HEK293T (cell line): ENCODE data around the gene SMAD6.

Experiments
- BHLHE40 ChIP-seq: fragments of 450-650 bp; IDR thresholded peaks from 2 replicates; pipeline ENCODE4 v1.6.1; 2016; ENCODE audit warnings: mild to moderate bottlenecking, moderate library complexity, borderline replicate concordance
- FOXK2 ChIP-seq: fragments of 450-650 bp; IDR thresholded peaks from 2 replicates; pipeline ENCODE4 v1.6.1; 2016; ENCODE audit warnings: mild to moderate bottlenecking
- FOXM1 ChIP-seq: fragments of 450-650 bp; IDR thresholded peaks from 2 replicates; pipeline ENCODE4 v1.6.1; 2017; ENCODE audit warnings: mild to moderate bottlenecking, borderline replicate concordance
- L3MBTL2 ChIP-seq: fragments of 450-650 bp; conservative IDR thresholded peaks from 2 replicates; pipeline ENCODE4 v1.6.1; 2016; ENCODE audit warnings: mild to moderate bottlenecking
- NFRKB ChIP-seq: fragments of 450-650 bp; IDR thresholded peaks from 2 replicates; pipeline ENCODE4 v1.6.1; 2016; ENCODE audit warnings: mild to moderate bottlenecking, moderate library complexity
- PKNOX1 ChIP-seq: fragments of 450-650 bp; IDR thresholded peaks from 2 replicates; pipeline ENCODE4 v1.6.1; 2016
- SP1 ChIP-seq: fragments of 450-650 bp; IDR thresholded peaks from 2 replicates; pipeline ENCODE4 v1.6.1; 2017
- TARDBP ChIP-seq: fragments of 450-650 bp; IDR thresholded peaks from 2 replicates; pipeline ENCODE4 v1.6.1; 2016
- ZNF384 ChIP-seq: fragments of 450-650 bp; IDR thresholded peaks from 2 replicates; pipeline ENCODE4 v1.6.1; 2016

GRCh38 chr15:66714543-66714981, 12.5 kb downstream of the SMAD6 start:
- TF ChIP-seq TARDBP: no peak
- TF ChIP-seq L3MBTL2: no peak
- no peak for TF ChIP-seq SP1
- no peak for TF ChIP-seq FOXK2
- no peak for TF ChIP-seq ZNF384
- TF ChIP-seq FOXM1: no peak
- no peak for TF ChIP-seq BHLHE40
- TF ChIP-seq PKNOX1: no peak
- TF ChIP-seq NFRKB: no peak
